CD4-positive, alpha-beta T cell (primary cell): ENCODE measurements around the gene KCNK13. TPM values are rescaled to one million over a fixed set of nuclear protein-coding genes. Genes with fewer than 3 reads are reported as not detected.
"Not testable (repeated sequence)": the region's sequence is repeated elsewhere in the genome, so short reads cannot be mapped to it uniquely, and the experiment has no call there.

Experiments
- ATAC-seq: fragments of 200-7000 bp; cut with Tn5 transposase; one replicate; pipeline ENCODE4 v1.10.0; 2022; ENCODE audit warnings: mild to moderate bottlenecking; ENCODE audit not compliant: poor library complexity
- CTCF ChIA-PET: fragments of 350-600 bp; sonication (Branson Sonifier 250); formaldehyde crosslinking; loops from one replicate; lab custom pipeline; 2021; ENCODE audit warnings: antibody characterized with exemption, inconsistent platforms; lab: Charles Lee
- POLR2A ChIA-PET: fragments of 350-600 bp; sonication (Branson Sonifier 250); formaldehyde crosslinking; loops from one replicate; lab custom pipeline; 2021; ENCODE audit warnings: antibody characterized with exemption, inconsistent platforms; lab: Charles Lee
- DNase-seq, 14 experiments: peaks; one replicate each; pipeline ENCODE4 v3.0.0-alpha.2; 2013 to 2020; ENCODE audit warnings: mixed read lengths in 2 of 14
- H3K27ac ChIP-seq, 2 donors: one replicate each; pipeline versions ENCODE4 v1.5.1 to v1.7.0; 2013; ENCODE audit warnings: low read length in 2 of 2, low read depth in 1 of 2, mild to moderate bottlenecking in 1 of 2
- H3K27me3 ChIP-seq, 2 experiments: 1 replicate in 1 of 2; 2 replicates in 1 of 2; pipeline versions ENCODE4 v1.6.1 to v1.7.0; 2013; ENCODE audit warnings: low read length in 2 of 2, control low read depth in 1 of 2, mild to moderate bottlenecking in 1 of 2, moderate library complexity in 1 of 2; ENCODE audit not compliant: insufficient read depth in 2 of 2, control insufficient read depth in 1 of 2
- H3K36me3 ChIP-seq: one replicate; pipeline ENCODE4 v1.6.1; 2013; ENCODE audit warnings: low read length, control low read depth; ENCODE audit not compliant: insufficient read depth
- H3K4me1 ChIP-seq: one replicate; pipeline ENCODE4 v1.6.1; 2013; ENCODE audit warnings: low read length, control low read depth; ENCODE audit not compliant: insufficient read depth
- H3K4me3 ChIP-seq: one replicate; pipeline ENCODE4 v1.5.1; 2013; ENCODE audit warnings: mild to moderate bottlenecking, low read length, moderate library complexity
- H3K9me3 ChIP-seq, 2 experiments: 1 replicate in 1 of 2; 2 replicates in 1 of 2; pipeline versions ENCODE4 v1.6.1 to v1.7.0; 2013; ENCODE audit warnings: low read length in 2 of 2, mild to moderate bottlenecking in 2 of 2, control low read depth in 1 of 2, moderate library complexity in 1 of 2; ENCODE audit not compliant: control insufficient read depth in 1 of 2, insufficient read depth in 1 of 2
- H3K27ac Mint-ChIP-seq: one replicate; pipeline ENCODE4 v1.8.0; 2020; ENCODE audit warnings: mixed read lengths
- H3K27me3 Mint-ChIP-seq: one replicate; pipeline ENCODE4 v1.8.0; 2021; ENCODE audit warnings: mixed read lengths
- H3K36me3 Mint-ChIP-seq: one replicate; pipeline ENCODE4 v1.8.0; 2021; ENCODE audit warnings: low read depth, mixed read lengths
- H3K4me1 Mint-ChIP-seq: one replicate; pipeline ENCODE4 v1.8.0; 2021; ENCODE audit warnings: low read depth, mixed read lengths
- H3K4me3 Mint-ChIP-seq: one replicate; pipeline ENCODE4 v1.8.0; 2020; ENCODE audit warnings: mild to moderate bottlenecking, mixed read lengths
- H3K9me3 Mint-ChIP-seq: one replicate; pipeline ENCODE4 v1.8.0; 2020; ENCODE audit warnings: mixed read lengths
- CTCF ChIP-seq: fragments of 200-600 bp; IDR thresholded peaks from one replicate; pipeline ENCODE4 v1.8.0; 2022; ENCODE audit warnings: antibody characterized with exemption, mild to moderate bottlenecking
- intact Hi-C, 2 experiments: fragments of 100-400 bp; cut with DNase I in 1 of 2; cut with micrococcal nuclease in 1 of 2; formaldehyde crosslinking; loops; one replicate each; pipeline versions ENCODE4 v1.15.1 to v1.9.0; 2023 to 2025; cut with DNase I, micrococcal nuclease
- total RNA-seq, 174 experiments: library from RNA in 2 of 174; stranded (reverse) in 2 of 174; gene quantifications; one replicate each; pipeline ENCODE4 v1.2.3 and lab custom pipeline; 2021 to 2026

Gene KCNK13
- total RNA-seq, 2 experiments from 2014 or later: not detected

GRCh38 chr14:90198541-90199060 is 136.8 kb downstream of the KCNK13 start:
- H3K4me3 Mint-ChIP-seq: no peak overlapping the region
- peaks cover 4% of the 10 kb centered on the region for H3K9me3 Mint-ChIP-seq
- H3K4me1 Mint-ChIP-seq: no peaks in the 10 kb centered on the region
- no peak overlapping the region for H3K27ac Mint-ChIP-seq
- H3K9me3 ChIP-seq: peaks cover 0 to 3% of the 10 kb centered on the region in 2 experiments
- TF ChIP-seq CTCF: no peak
- peaks cover 45% of the 10 kb centered on the region for H3K27me3 Mint-ChIP-seq
- ChIA-PET POLR2A (no interaction called here), CTCF (no interaction called here)
- H3K27me3 ChIP-seq: peaks cover 5 to 11% of the 10 kb centered on the region in 2 experiments
- no peaks in the 10 kb centered on the region for H3K36me3 ChIP-seq
- no peak for ATAC-seq
- H3K27ac ChIP-seq: no peak overlapping the region
- H3K36me3 Mint-ChIP-seq: no peaks in the 10 kb centered on the region
- H3K4me1 ChIP-seq: no peaks in the 10 kb centered on the region
- intact Hi-C loops: no loop called here
- DNase-seq: no peak
- no peak overlapping the region for H3K4me3 ChIP-seq

GRCh38 chr14:90200546-90200945 is 138.8 kb downstream of the KCNK13 start:
- ATAC-seq, H3K4me1 Mint-ChIP-seq, H3K4me3 ChIP-seq, H3K9me3 ChIP-seq, H3K4me3 Mint-ChIP-seq, intact Hi-C loops, H3K27ac Mint-ChIP-seq, H3K36me3 ChIP-seq, H3K36me3 Mint-ChIP-seq, POLR2A ChIA-PET, H3K4me1 ChIP-seq, CTCF ChIA-PET, H3K9me3 Mint-ChIP-seq, H3K27ac ChIP-seq, DNase-seq: not testable (repeated sequence)
- peaks cover 40% of the 10 kb centered on the region for H3K27me3 Mint-ChIP-seq
- peaks cover 5 to 13% of the 10 kb centered on the region in 2 experiments for H3K27me3 ChIP-seq

- Mint-ChIP-seq H3K27ac (no peak overlapping the region), H3K9me3 (peaks cover 4% of the 10 kb centered on the region), H3K4me1 (no peaks in the 10 kb centered on the region), H3K4me3 (no peak overlapping the region), H3K36me3 (no peaks in the 10 kb centered on the region), H3K27me3 (peaks cover 36% of the 10 kb centered on the region)
- ChIA-PET POLR2A (no interaction called here), CTCF (no interaction called here)
- DNase-seq (no peak), ATAC-seq (no peak)
- no peak for TF ChIP-seq CTCF
- peaks cover 5 to 7% of the 10 kb centered on the region in 2 experiments for H3K9me3 ChIP-seq
- peaks cover 5 to 9% of the 10 kb centered on the region in 2 experiments for H3K27me3 ChIP-seq
- H3K4me1 ChIP-seq: no peaks in the 10 kb centered on the region
- no peak overlapping the region for H3K4me3 ChIP-seq
- no peaks in the 10 kb centered on the region for H3K36me3 ChIP-seq
- no peak overlapping the region for H3K27ac ChIP-seq
- intact Hi-C loops: no loop called here
Measured at GRCh38 chr14:90201344-90201743, 139.6 kb downstream of the KCNK13 start.

DNA sequence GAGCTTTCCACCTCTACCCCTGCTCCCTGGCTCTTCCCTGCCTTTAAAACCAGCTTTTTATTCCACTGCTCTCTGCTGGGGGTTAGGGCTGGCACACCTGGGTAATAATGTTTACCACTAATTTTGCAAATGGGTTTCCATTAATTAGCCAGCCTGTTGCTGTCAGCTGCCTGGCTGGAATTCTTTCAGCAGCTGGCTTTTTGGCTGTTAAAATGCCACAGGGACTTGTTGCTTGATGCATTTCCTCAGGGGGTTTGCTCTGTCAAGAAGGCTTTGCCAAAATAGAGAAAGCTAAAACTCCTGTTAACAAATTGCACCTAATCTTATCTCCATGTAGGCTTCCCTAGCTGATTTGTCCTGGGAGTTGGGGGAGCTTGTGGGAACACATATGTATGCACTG is 142.7 kb downstream of the KCNK13 start:
- Mint-ChIP-seq H3K4me1 (no peaks in the 10 kb centered on the region), H3K27me3 (peaks cover 21% of the 10 kb centered on the region), H3K36me3 (no peaks in the 10 kb centered on the region), H3K27ac (no peak overlapping the region), H3K9me3 (peaks cover 4% of the 10 kb centered on the region), H3K4me3 (no peak overlapping the region)
- DNase-seq (no peak), ATAC-seq (no peak)
- peaks cover 5 to 7% of the 10 kb centered on the region in 2 experiments for H3K9me3 ChIP-seq
- ChIA-PET POLR2A (no interaction called here), CTCF (no interaction called here)
- intact Hi-C loops: no loop called here
- TF ChIP-seq CTCF: no peak
- H3K36me3 ChIP-seq: no peaks in the 10 kb centered on the region
- H3K4me1 ChIP-seq: no peaks in the 10 kb centered on the region
- no peak overlapping the region for H3K27ac ChIP-seq
- no peak overlapping the region for H3K4me3 ChIP-seq
- H3K27me3 ChIP-seq: peaks cover 0 to 2% of the 10 kb centered on the region in 2 experiments
